Fibroblast of lung (primary cell): ENCODE measurements around the gene GRIA2. TPM values are rescaled to one million over a fixed set of nuclear protein-coding genes. Genes with fewer than 3 reads are reported as not detected.

ENCODE experiments used
- DNase-seq, 2 donors: peaks; one replicate each; pipeline versions ENCODE4 v3.0.0 to v3.0.0-alpha.2; 2010; ENCODE audit warnings: low read depth in 2 of 2
- H2AFZ ChIP-seq: 2 replicates; pipeline ENCODE4 v1.5.1; 2012; ENCODE audit warnings: low read length, control low read depth, inconsistent platforms
- H3K27ac ChIP-seq: 2 replicates; pipeline ENCODE4 v1.5.1; 2011; ENCODE audit warnings: low read length, control low read depth; ENCODE audit not compliant: insufficient read depth
- H3K27me3 ChIP-seq: 2 replicates; pipeline ENCODE4 v1.5.1; 2011; ENCODE audit warnings: mild to moderate bottlenecking, low read length; ENCODE audit not compliant: control insufficient read depth, insufficient read depth
- H3K36me3 ChIP-seq: 2 replicates; pipeline ENCODE4 v1.5.1; 2011; ENCODE audit warnings: low read length; ENCODE audit not compliant: control insufficient read depth, insufficient read depth
- H3K4me1 ChIP-seq: 2 replicates; pipeline ENCODE4 v1.5.1; 2011; ENCODE audit warnings: low read length; ENCODE audit not compliant: control insufficient read depth, insufficient read depth; ENCODE audit errors: extremely low read depth
- H3K4me2 ChIP-seq: 2 replicates; pipeline ENCODE4 v1.5.1; 2011; ENCODE audit warnings: low read length, control low read depth; ENCODE audit not compliant: insufficient read depth; ENCODE audit errors: extremely low read depth
- H3K4me3 ChIP-seq, 4 experiments: fragments of 200-600 bp in 1 of 4; sonication (generic) in 1 of 4; replicated peaks in 1 of 4; 2 replicates each; pipeline ENCODE4 v1.5.1; 2011 to 2016; ENCODE audit warnings: low read length in 4 of 4, low read depth in 3 of 4, mild to moderate bottlenecking in 3 of 4, control low read depth in 2 of 4, inconsistent platforms in 1 of 4, mixed read lengths in 1 of 4; ENCODE audit not compliant: insufficient read depth in 1 of 4; ENCODE audit errors: control extremely low read depth in 1 of 4
- H3K79me2 ChIP-seq: 2 replicates; pipeline ENCODE4 v1.5.1; 2012; ENCODE audit warnings: mild to moderate bottlenecking, low read length, inconsistent platforms; ENCODE audit not compliant: control insufficient read depth, insufficient read depth
- H3K9ac ChIP-seq: 2 replicates; pipeline ENCODE4 v1.5.1; 2011; ENCODE audit warnings: mild to moderate bottlenecking, low read length, control low read depth; ENCODE audit not compliant: insufficient read depth
- H3K9me3 ChIP-seq: 2 replicates; pipeline ENCODE4 v1.5.1; 2012; ENCODE audit warnings: low read depth, low read length; ENCODE audit not compliant: control insufficient read depth, insufficient read depth
- H4K20me1 ChIP-seq: 2 replicates; pipeline ENCODE4 v1.5.1; 2011; ENCODE audit warnings: low read length; ENCODE audit not compliant: control insufficient read depth, insufficient read depth; ENCODE audit errors: extremely low read depth
- CTCF ChIP-seq, 2 donors: IDR thresholded peaks in 1 of 2; conservative IDR thresholded peaks in 1 of 2; 1 replicate in 1 of 2; 2 replicates in 1 of 2; pipeline ENCODE4 v1.5.1; 2011 to 2012; ENCODE audit warnings: low read length in 2 of 2, control low read depth in 1 of 2, inconsistent platforms in 1 of 2, low read depth in 1 of 2, mild to moderate bottlenecking in 1 of 2
- EZH2 ChIP-seq: IDR thresholded peaks from 2 replicates; pipeline ENCODE4 v1.5.1; 2012; ENCODE audit warnings: low read length, control low read depth, mild to moderate bottlenecking; ENCODE audit errors: missing control alignments
- polyA plus RNA-seq, 2 donors: library from polyadenylated mRNA; depleted of rRNA in 1 of 2; stranded (reverse) in 1 of 2; unstranded in 1 of 2; fragments of >200 nt; gene quantifications; 2 replicates each; pipeline ENCODE4 v1.2.1, GENCODE V29; 2011 to 2012; ENCODE audit warnings: missing spikeins in 1 of 2
- total RNA-seq: library from RNA; depleted of rRNA; stranded (reverse); fragments of >200 nt; gene quantifications from 2 replicates; pipeline ENCODE4 v1.2.1, GENCODE V29; 2014

Gene GRIA2
- total and polyA plus RNA-seq, 2 donors (not counting 1 experiment from before 2014, with no cell fraction given): 0.17 TPM; not detected in 1

GRCh38 chr4:157315968-157316367 lies 95.4 kb downstream of the GRIA2 start:
- DNase-seq: peak in 1 of 2 donors; percentile 2
- Histone ChIP-seq H2AFZ (no peak overlapping the region), H3K27ac (no peak overlapping the region), H3K9me3 (no peaks in the 10 kb centered on the region), H3K4me1 (no peaks in the 10 kb centered on the region), H3K9ac (no peak overlapping the region), H3K27me3 (no peaks in the 10 kb centered on the region), H3K4me3 (no peak overlapping the region), H3K36me3 (no peaks in the 10 kb centered on the region), H4K20me1 (no peaks in the 10 kb centered on the region), H3K79me2 (no peaks in the 10 kb centered on the region), H3K4me2 (no peak overlapping the region)
- TF ChIP-seq CTCF (conservative IDR thresholded peaks at IDR 0.05 in 1 of 2, IDR thresholded peaks at IDR 0.05 in 1 of 2; ENCODE audit: low read depth in 1 of 2, low read length in 2 of 2) (no peak), EZH2 (no peak)

- Histone ChIP-seq H3K9ac (no peak overlapping the region), H3K79me2 (no peaks in the 10 kb centered on the region), H3K4me2 (no peak overlapping the region), H3K27me3 (no peaks in the 10 kb centered on the region), H3K27ac (no peak overlapping the region), H3K4me1 (no peaks in the 10 kb centered on the region), H2AFZ (no peak overlapping the region), H3K36me3 (no peaks in the 10 kb centered on the region), H3K4me3 (no peak overlapping the region), H3K9me3 (no peaks in the 10 kb centered on the region), H4K20me1 (no peaks in the 10 kb centered on the region)
- DNase-seq: no peak
- TF ChIP-seq CTCF (conservative IDR thresholded peaks at IDR 0.05 in 1 of 2, IDR thresholded peaks at IDR 0.05 in 1 of 2; ENCODE audit: low read depth in 1 of 2, low read length in 2 of 2) (no peak), EZH2 (no peak)
Observed at GRCh38 chr4:157320092-157320491, 99.6 kb downstream of the GRIA2 start.

- Histone ChIP-seq H3K4me1 (no peaks in the 10 kb centered on the region), H4K20me1 (no peaks in the 10 kb centered on the region), H3K4me3 (no peak overlapping the region), H3K9me3 (no peaks in the 10 kb centered on the region), H3K4me2 (no peak overlapping the region), H3K27ac (no peak overlapping the region), H2AFZ (no peak overlapping the region), H3K27me3 (no peaks in the 10 kb centered on the region), H3K79me2 (no peaks in the 10 kb centered on the region), H3K9ac (no peak overlapping the region), H3K36me3 (no peaks in the 10 kb centered on the region)
- DNase-seq: no peak
- TF ChIP-seq CTCF (conservative IDR thresholded peaks at IDR 0.05 in 1 of 2, IDR thresholded peaks at IDR 0.05 in 1 of 2; ENCODE audit: low read depth in 1 of 2, low read length in 2 of 2) (no peak), EZH2 (no peak)
Observed at GRCh38 chr4:157327666-157328065, 107.1 kb downstream of the GRIA2 start.
